Measurements from ENCODE around the gene COLEC11. TPM values are rescaled to one million over a fixed set of nuclear protein-coding genes. Genes with fewer than 3 reads are reported as not detected.

The COLEC11 gene
- polyA plus RNA-seq, 2 of the 4 experiments (the other 2 are of a cell fraction): 0.30 to 0.97 TPM

DNA sequence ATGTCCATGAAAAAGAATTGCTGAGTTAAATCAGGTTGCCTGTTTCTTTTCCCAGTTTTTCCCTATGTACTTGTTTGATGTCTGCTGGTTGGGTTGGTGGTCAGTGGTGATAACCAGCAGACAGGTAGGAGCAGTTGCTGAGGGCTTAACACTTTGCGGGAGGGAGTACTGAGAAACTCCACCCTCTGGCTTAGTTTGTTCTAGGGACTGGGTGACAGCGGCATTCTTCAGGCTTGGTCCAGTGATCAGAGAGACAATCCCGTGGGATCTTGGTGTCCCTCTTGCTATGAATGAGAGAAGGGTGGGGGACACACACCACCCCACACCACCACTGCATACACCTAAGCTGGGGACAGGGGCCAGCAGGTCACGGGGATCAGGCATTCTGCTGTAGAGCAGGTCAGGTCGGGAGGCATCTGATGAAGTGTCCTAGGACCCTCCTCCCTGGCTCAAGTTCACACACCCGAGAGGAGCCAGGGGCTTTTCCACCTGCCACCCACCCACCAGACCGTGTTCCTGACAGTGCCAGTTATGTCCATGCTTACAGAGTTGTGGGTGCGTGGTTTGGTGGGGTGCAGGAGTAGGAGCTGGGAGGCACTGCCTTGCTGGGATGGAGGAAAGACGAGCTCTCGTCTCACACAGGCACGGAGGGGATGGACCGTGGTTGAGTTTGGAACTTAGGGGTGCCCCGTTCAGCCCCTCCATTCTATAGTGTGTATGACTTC, 41.8 kb downstream of the COLEC11 start:
- no peak overlapping the region for H3K4me2 ChIP-seq
- ChIA-PET POLR2A (no interaction called here), CTCF (interaction anchor here (1.0 to 5.2 kb wide), 4 partner anchors 8 to 213 kb away, joined by 3 to 28 read pairs (median 6); no protein-coding TSS in a partner anchor)
- H3K27ac ChIP-seq: no peak overlapping the region
- FAIRE-seq: no peak
- TF ChIP-seq HDAC2 (IDR thresholded peaks at IDR 0.05) (no peak), RFX5 (IDR thresholded peaks at IDR 0.05) (no peak), HEYL (CRISPR knock-in tag; IDR thresholded peaks at IDR 0.05) (no peak), SREBF2 (IDR thresholded peaks at IDR 0.05) (no peak), ZSCAN20 (CRISPR knock-in tag; IDR thresholded peaks at IDR 0.05) (no peak), HOXB5 (CRISPR knock-in tag; IDR thresholded peaks at IDR 0.05) (no peak), POLR2AphosphoS2 (conservative IDR thresholded peaks at IDR 0.05; ENCODE audit: low read length) (no peak), KDM1A (IDR thresholded peaks at IDR 0.05; ENCODE audit: low read depth) (no peak), ESRRA (IDR thresholded peaks at IDR 0.05; ENCODE audit: borderline replicate concordance, low read length) (no peak), CEBPB (IDR thresholded peaks at IDR 0.05) (no peak), NPAS2 (CRISPR knock-in tag; IDR thresholded peaks at IDR 0.05; ENCODE audit: borderline replicate concordance) (no peak)
- TF ChIP-seq, protein P1, sequence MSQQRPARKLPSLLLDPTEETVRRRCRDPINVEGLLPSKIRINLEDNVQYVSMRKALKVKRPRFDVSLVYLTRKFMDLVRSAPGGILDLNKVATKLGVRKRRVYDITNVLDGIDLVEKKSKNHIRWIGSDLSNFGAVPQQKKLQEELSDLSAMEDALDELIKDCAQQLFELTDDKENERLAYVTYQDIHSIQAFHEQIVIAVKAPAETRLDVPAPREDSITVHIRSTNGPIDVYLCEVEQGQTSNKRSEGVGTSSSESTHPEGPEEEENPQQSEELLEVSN (IDR thresholded peaks at IDR 0.05; ENCODE audit: borderline replicate concordance, low read depth): no peak
- TF ChIP-seq, protein P2, sequence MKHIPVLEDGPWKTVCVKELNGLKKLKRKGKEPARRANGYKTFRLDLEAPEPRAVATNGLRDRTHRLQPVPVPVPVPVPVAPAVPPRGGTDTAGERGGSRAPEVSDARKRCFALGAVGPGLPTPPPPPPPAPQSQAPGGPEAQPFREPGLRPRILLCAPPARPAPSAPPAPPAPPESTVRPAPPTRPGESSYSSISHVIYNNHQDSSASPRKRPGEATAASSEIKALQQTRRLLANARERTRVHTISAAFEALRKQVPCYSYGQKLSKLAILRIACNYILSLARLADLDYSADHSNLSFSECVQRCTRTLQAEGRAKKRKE (CRISPR knock-in tag; IDR thresholded peaks at IDR 0.05; ENCODE audit: low read depth): no peak
- TF ChIP-seq, protein P3, sequence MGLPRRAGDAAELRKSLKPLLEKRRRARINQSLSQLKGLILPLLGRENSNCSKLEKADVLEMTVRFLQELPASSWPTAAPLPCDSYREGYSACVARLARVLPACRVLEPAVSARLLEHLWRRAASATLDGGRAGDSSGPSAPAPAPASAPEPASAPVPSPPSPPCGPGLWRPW (IDR thresholded peaks at IDR 0.05): no peak
- DNase-seq (ENCODE audit: low read depth in 1 of 2, low spot score in 1 of 2): no peak
- ATAC-seq: no peak
- no peak overlapping the region for H3K4me3 ChIP-seq
- H3K4me1 ChIP-seq: no peaks in the 10 kb centered on the region
- 34% methylated on average over 13 of the region's 13 CpGs for WGBS (ENCODE audit: missing lambda C conversion rate)
- no peaks in the 10 kb centered on the region for H3K9me3 ChIP-seq

DNA sequence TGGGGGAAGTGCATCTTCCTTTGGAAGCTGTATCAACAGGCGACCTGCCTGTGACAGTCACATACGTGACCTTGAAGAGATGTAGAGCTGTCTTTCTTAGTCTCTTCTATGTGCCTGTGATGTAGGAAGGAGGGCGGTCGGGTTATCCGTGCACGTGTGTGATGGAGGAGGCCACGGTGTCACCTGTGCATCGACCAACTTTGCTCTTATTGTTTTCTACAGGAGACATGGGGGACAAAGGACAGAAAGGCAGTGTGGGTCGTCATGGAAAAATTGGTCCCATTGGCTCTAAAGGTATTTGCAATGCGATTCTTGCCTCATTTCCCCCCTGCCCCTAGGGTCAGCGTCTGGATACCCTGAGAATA, 42.4 kb downstream of the COLEC11 start:
- no peak overlapping the region for H3K4me3 ChIP-seq
- FAIRE-seq: no peak
- CTCF ChIA-PET: interaction anchor here (0.8 to 5.2 kb wide), 5 partner anchors 9 to 213 kb away, joined by 3 to 28 read pairs (median 4); no protein-coding TSS in a partner anchor

More for the DNA sequence above, 42.4 kb downstream of the COLEC11 start:
- DNase-seq (ENCODE audit: low read depth in 1 of 2, low spot score in 1 of 2) (no peak), ATAC-seq (no peak)
- H3K4me2 ChIP-seq: no peak overlapping the region
- 33% methylated on average over 11 of the region's 11 CpGs for WGBS (ENCODE audit: missing lambda C conversion rate)
- H3K9me3 ChIP-seq: no peaks in the 10 kb centered on the region
- TF ChIP-seq ZNF302 (CRISPR knock-in tag; IDR thresholded peaks at IDR 0.05) (no peak), RAD21 (conservative IDR thresholded peaks at IDR 0.05 in 1 of 2, IDR thresholded peaks at IDR 0.05 in 1 of 2) (no peak), HOXB13 (CRISPR knock-in tag; IDR thresholded peaks at IDR 0.05; ENCODE audit: low read depth) (no peak), ZFP36 (IDR thresholded peaks at IDR 0.05; ENCODE audit: borderline replicate concordance, partially characterized antibody) (no peak), EHMT2 (IDR thresholded peaks at IDR 0.05; ENCODE audit: low read depth) (no peak)
- TF ChIP-seq, protein P4, sequence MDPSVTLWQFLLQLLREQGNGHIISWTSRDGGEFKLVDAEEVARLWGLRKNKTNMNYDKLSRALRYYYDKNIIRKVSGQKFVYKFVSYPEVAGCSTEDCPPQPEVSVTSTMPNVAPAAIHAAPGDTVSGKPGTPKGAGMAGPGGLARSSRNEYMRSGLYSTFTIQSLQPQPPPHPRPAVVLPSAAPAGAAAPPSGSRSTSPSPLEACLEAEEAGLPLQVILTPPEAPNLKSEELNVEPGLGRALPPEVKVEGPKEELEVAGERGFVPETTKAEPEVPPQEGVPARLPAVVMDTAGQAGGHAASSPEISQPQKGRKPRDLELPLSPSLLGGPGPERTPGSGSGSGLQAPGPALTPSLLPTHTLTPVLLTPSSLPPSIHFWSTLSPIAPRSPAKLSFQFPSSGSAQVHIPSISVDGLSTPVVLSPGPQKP (IDR thresholded peaks at IDR 0.05; ENCODE audit: low read depth, low read length): no peak
- TF ChIP-seq, protein P5, sequence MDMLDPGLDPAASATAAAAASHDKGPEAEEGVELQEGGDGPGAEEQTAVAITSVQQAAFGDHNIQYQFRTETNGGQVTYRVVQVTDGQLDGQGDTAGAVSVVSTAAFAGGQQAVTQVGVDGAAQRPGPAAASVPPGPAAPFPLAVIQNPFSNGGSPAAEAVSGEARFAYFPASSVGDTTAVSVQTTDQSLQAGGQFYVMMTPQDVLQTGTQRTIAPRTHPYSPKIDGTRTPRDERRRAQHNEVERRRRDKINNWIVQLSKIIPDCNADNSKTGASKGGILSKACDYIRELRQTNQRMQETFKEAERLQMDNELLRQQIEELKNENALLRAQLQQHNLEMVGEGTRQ (IDR thresholded peaks at IDR 0.05): no peak
- TF ChIP-seq, protein P1 (IDR thresholded peaks at IDR 0.05; ENCODE audit: borderline replicate concordance, low read depth): no peak
- H3K4me1 ChIP-seq: no peaks in the 10 kb centered on the region
- H3K27ac ChIP-seq: no peak overlapping the region
- POLR2A ChIA-PET: no interaction called here
